Psoas muscle (tissue), 8 donors: ENCODE results near the gene CAMTA1. TPM values are rescaled to one million over a fixed set of nuclear protein-coding genes. Genes with fewer than 3 reads are reported as not detected.
A peak's percentile ranks its signal among the peaks of the same experiment; 100 is the strongest.

Experiments used
- ATAC-seq, 4 donors: fragments of 200-7000 bp; cut with Tn5 transposase; one replicate each; pipeline ENCODE4 v1.9.1; 2020; ENCODE audit warnings: moderate library complexity in 3 of 4, mild to moderate bottlenecking in 2 of 4
- DNase-seq, 2 donors: peaks; one replicate each; pipeline ENCODE4 v3.0.0-alpha.2; 2020
- H3K27ac ChIP-seq: fragments of 200-600 bp; one replicate; pipeline ENCODE4 v1.8.0; 2022
- H3K27me3 ChIP-seq, 3 donors: fragments of 200-600 bp in 1 of 3; one replicate each; pipeline versions ENCODE4 v1.6.1 to v1.8.0; 2013 to 2022; ENCODE audit warnings: low read length in 2 of 3, mild to moderate bottlenecking in 2 of 3, moderate library complexity in 1 of 3; ENCODE audit not compliant: insufficient read depth in 3 of 3
- H3K36me3 ChIP-seq, 2 donors: fragments of 200-600 bp in 1 of 2; one replicate each; pipeline versions ENCODE4 v1.6.1 to v1.8.0; 2013 to 2022; ENCODE audit warnings: low read depth in 1 of 2, mild to moderate bottlenecking in 1 of 2, moderate library complexity in 1 of 2; ENCODE audit not compliant: insufficient read depth in 1 of 2
- H3K4me1 ChIP-seq: fragments of 200-600 bp; one replicate; pipeline ENCODE4 v1.8.0; 2022
- H3K4me3 ChIP-seq: fragments of 200-600 bp; one replicate; pipeline ENCODE4 v1.8.0; 2022; ENCODE audit warnings: mild to moderate bottlenecking
- H3K9me3 ChIP-seq: fragments of 200-600 bp; one replicate; pipeline ENCODE4 v1.8.0; 2022
- CTCF ChIP-seq: fragments of 200-600 bp; IDR thresholded peaks from one replicate; pipeline ENCODE4 v1.8.0; 2022; ENCODE audit warnings: antibody characterized with exemption
- WGBS, 3 donors: extraction: QIAGEN DNeasy Blood & Tissue Kit; methylation state at CpG; one replicate each; pipeline versions ENCODE4 v1.1.6 to v1.1.7; 2013; 5-methylcytosine and 5-hydroxymethylcytosine counted together
- intact Hi-C, 2 donors: fragments of 100-400 bp; cut with DNase I; formaldehyde crosslinking; loops; one replicate each; pipeline versions ENCODE4 v1.11.0 to v1.14.2; 2022
- polyA plus RNA-seq, 3 donors: library from polyadenylated mRNA; stranded (reverse); fragments of 200-250 nt; gene quantifications; one replicate each; pipeline ENCODE4 v1.2.3, GENCODE V29; 2013
- total RNA-seq, 4 donors: library from RNA; stranded (reverse); fragmentation: NEBNext Ultra II Directional in 2 of 4; extraction: Animal tissue kit (Norgen Biotek cat#: 25700) in 2 of 4; gene quantifications; one replicate each; pipeline versions ENCODE4 v1.2.1 to v1.2.4, GENCODE V29; 2021 to 2023
- donor health status: healthy with polysubstance abuse.
- donor health status: DM: no; HTN: no; CAD: no; lungs with moderate emphysema.
- donor health status: Bipolar disorder and iron deficiency.
- donor health status: healthy.
- donor health status: DM: yes; HTN: yes; CAD: no.
- donor health status: DM: no; HTN: no; CAD: no.
- donor health status: DM: no; HTN: no; CAD: no.
- donor health status: DM: yes; HTN: yes; CAD: no.

Gene CAMTA1
- total and polyA plus RNA-seq, 7 donors, result 64.6 to 206 (median 76.5) TPM

GRCh38 chr1:7675431-7676273 is 890.4 kb downstream of the CAMTA1 start:
- intact Hi-C loops, result no loop called here
- 80 to 83% (median 81%) methylated on average over 19 of the region's 19 CpGs for WGBS, 3 donors
- H3K27ac ChIP-seq, result no peak overlapping the region
- peaks cover 4% of the 10 kb centered on the region for H3K4me1 ChIP-seq
- H3K9me3 ChIP-seq, result no peaks in the 10 kb centered on the region
- H3K36me3 ChIP-seq, result no peaks in the 10 kb centered on the region
- ATAC-seq (peak in 1 of 4 donors; percentile 25), DNase-seq (no peak)
- no peaks in the 10 kb centered on the region for H3K27me3 ChIP-seq
- no peak for TF ChIP-seq CTCF
- no peak overlapping the region for H3K4me3 ChIP-seq

- no peak for DNase-seq
- peaks cover 4% of the 10 kb centered on the region for H3K4me1 ChIP-seq
- TF ChIP-seq CTCF, result no peak
- no peak for ATAC-seq
- WGBS, 3 donors, result 85 to 89% (median 87%) methylated on average over 15 of the region's 15 CpGs
- no peaks in the 10 kb centered on the region for H3K9me3 ChIP-seq
- H3K27ac ChIP-seq, result no peak overlapping the region
- H3K4me3 ChIP-seq, result no peak overlapping the region
- no peaks in the 10 kb centered on the region for H3K27me3 ChIP-seq
- intact Hi-C loops, result no loop called here
- H3K36me3 ChIP-seq, result no peaks in the 10 kb centered on the region
These were observed 891.2 kb downstream of the CAMTA1 start for GRCh38 chr1:7676274-7676945.

GRCh38 chr1:7677111-7677510 is 891.9 kb downstream of the CAMTA1 start:
- no peak for TF ChIP-seq CTCF
- Histone ChIP-seq H3K27ac (no peak overlapping the region), H3K4me1 (peaks cover 4% of the 10 kb centered on the region), H3K9me3 (no peaks in the 10 kb centered on the region), H3K4me3 (no peak overlapping the region), H3K36me3 (no peaks in the 10 kb centered on the region), H3K27me3 (no peaks in the 10 kb centered on the region)
- intact Hi-C loops, result no loop called here
- WGBS, 3 donors, result 90 to 96% (median 94%) methylated on average over 7 of the region's 7 CpGs
- ATAC-seq, result no peak
- DNase-seq, result no peak

- H3K36me3 ChIP-seq, result no peaks in the 10 kb centered on the region
- ATAC-seq, result no peak
- H3K4me3 ChIP-seq, result no peak overlapping the region
- no peak overlapping the region for H3K27ac ChIP-seq
- H3K4me1 ChIP-seq, result peaks cover 4% of the 10 kb centered on the region
- 84 to 92% (median 92%) methylated on average over 10 of the region's 10 CpGs for WGBS, 3 donors
- no peaks in the 10 kb centered on the region for H3K27me3 ChIP-seq
- intact Hi-C loops, result no loop called here
- no peak for TF ChIP-seq CTCF
- DNase-seq, result no peak
- H3K9me3 ChIP-seq, result no peaks in the 10 kb centered on the region
These were observed 892.6 kb downstream of the CAMTA1 start for GRCh38 chr1:7677815-7678214.
